Duodenal mucosa (tissue), 2 donors: ENCODE results near the gene MICAL2.

Experiments used
- H3K27ac ChIP-seq: one replicate; pipeline ENCODE4 v1.7.0; 2013; ENCODE audit warnings: low read depth, low read length
- H3K27me3 ChIP-seq, 2 donors: one replicate each; pipeline ENCODE4 v1.7.0; 2013; ENCODE audit warnings: low read length in 2 of 2, control low read depth in 1 of 2; ENCODE audit not compliant: insufficient read depth in 2 of 2, control insufficient read depth in 1 of 2
- H3K36me3 ChIP-seq, 2 donors: one replicate each; pipeline ENCODE4 v1.7.0; 2013; ENCODE audit warnings: low read length in 2 of 2, control low read depth in 1 of 2; ENCODE audit not compliant: insufficient read depth in 2 of 2, control insufficient read depth in 1 of 2
- H3K4me1 ChIP-seq, 2 donors: one replicate each; pipeline ENCODE4 v1.7.0; 2013; ENCODE audit warnings: low read length in 2 of 2, control low read depth in 1 of 2; ENCODE audit not compliant: insufficient read depth in 2 of 2, control insufficient read depth in 1 of 2
- H3K4me3 ChIP-seq, 2 donors: one replicate each; pipeline ENCODE4 v1.7.0; 2013; ENCODE audit warnings: low read length in 2 of 2, low read depth in 1 of 2
- H3K9ac ChIP-seq, 2 donors: one replicate each; pipeline ENCODE4 v1.7.0; 2013; ENCODE audit warnings: low read length in 2 of 2, low read depth in 1 of 2
- H3K9me3 ChIP-seq, 2 donors: one replicate each; pipeline ENCODE4 v1.7.0; 2013; ENCODE audit warnings: low read length in 2 of 2, control low read depth in 1 of 2; ENCODE audit not compliant: control insufficient read depth in 1 of 2

Gene MICAL2

DNA sequence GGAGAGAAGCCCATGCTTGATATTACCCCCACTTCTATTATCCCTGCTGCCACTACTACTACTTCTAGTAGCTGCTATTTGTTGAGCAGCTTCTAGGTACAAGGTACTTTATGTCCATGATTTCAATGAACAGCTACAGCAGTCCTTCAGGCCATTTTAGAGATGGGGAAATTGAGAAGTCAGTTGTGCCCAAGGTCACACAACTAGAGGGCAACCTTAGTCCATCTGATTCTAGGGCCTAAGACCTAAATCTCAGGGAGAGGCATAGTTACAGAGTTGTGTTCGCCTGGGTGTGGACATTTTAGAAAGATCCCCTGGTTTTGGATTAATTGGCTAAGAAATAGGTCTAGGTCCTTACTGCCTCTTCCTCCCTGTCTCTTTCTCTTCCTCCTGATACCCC, 52.3 kb downstream of the MICAL2 start:
- no peak overlapping the region for H3K9ac ChIP-seq

GRCh38 chr11:12163181-12163941, 53.0 kb downstream of the MICAL2 start:
- Histone ChIP-seq H3K27ac (peak overlapping the region; percentile 5), H3K27me3 (no peaks in the 10 kb centered on the region), H3K4me1 (peaks cover 55 to 67% of the 10 kb centered on the region in 2 donors), H3K9ac (no peak overlapping the region), H3K9me3 (no peaks in the 10 kb centered on the region), H3K4me3 (no peak overlapping the region), H3K36me3 (peaks cover 4 to 5% of the 10 kb centered on the region in 2 donors)

More for the DNA sequence above, 52.3 kb downstream of the MICAL2 start:
- Histone ChIP-seq H3K4me1 (peaks cover 54 to 65% of the 10 kb centered on the region in 2 donors), H3K36me3 (peaks cover 4 to 5% of the 10 kb centered on the region in 2 donors), H3K27me3 (no peaks in the 10 kb centered on the region), H3K4me3 (no peak overlapping the region), H3K9me3 (no peaks in the 10 kb centered on the region), H3K27ac (no peak overlapping the region)

DNA sequence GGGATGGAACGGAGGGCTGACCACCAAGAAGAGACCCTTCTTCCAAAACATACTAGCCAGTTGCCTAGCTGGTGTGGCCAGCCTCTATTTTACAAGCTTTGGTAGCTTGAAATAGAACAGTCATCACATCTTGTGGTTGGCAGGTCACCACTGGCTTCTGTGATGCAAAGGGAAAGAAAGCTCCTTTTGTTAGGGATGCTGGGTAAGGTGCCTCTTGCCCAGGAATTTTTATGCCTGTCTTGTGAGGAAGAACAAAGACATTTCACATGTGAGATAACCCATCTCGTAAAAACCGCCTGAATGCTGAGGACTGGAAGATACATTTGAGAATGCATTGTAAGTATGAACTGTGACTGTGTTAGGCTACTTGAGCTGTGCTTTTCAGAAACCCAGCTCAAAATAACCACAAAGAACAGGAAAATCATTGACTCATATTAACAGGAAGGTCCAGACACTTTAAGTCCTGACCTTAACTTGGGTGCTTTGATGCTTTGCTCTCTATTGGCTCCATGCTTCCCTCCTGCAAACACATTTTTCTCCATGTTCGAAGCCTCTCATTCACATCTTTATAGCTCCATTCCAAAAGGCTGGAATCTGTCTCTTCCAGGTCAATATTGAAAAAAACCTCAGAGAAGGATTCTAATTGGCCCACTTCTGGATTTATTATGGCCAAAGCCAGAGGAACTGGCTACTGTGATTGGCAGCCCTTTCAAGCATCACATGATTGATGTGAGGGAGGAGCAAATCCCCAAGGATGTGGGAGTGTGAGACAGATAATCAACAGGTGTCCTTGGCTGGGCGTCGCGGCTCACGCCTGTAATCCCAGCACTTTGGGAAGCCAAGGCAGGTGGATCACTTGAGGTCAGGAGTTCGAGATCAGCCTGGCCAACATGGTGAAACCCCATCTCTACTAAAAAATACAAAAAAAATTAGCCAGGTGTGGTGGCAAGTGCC, 53.9 kb downstream of the MICAL2 start:
- no peak overlapping the region for H3K9ac ChIP-seq

DNA sequence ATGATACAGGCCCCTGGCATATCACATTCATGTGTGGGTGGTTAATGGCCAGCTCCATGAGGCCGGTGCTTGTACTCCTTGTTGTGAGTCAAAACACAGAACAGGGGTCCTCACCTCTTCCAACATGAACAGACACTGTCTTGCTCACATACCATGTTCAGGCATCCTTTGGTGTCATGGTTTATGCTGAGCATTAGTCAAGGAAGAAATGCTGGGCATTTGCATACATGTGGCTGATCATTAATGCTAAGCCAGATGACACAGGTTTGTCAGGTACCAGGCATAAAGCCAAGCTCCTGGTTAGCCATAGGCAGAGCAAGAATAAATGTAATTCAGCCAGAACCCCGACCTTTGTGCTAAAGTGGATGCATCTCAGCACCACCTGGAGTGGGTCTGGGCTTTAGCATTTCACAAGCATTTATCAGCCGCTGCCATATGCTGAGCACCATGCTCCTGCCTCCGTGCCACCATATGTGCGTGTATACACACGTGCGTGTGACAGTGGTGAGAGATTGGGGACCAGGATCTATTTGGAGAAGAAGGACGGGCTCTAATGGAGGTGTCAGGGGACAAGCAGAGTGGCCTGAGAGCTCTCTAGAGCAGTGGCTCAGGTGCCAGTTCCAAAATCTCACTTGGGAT, 55.0 kb downstream of the MICAL2 start:
- Histone ChIP-seq H3K4me3 (no peak overlapping the region), H3K27me3 (no peaks in the 10 kb centered on the region), H3K9ac (no peak overlapping the region), H3K4me1 (peaks cover 42 to 47% of the 10 kb centered on the region in 2 donors), H3K27ac (no peak overlapping the region), H3K36me3 (peaks cover 4 to 5% of the 10 kb centered on the region in 2 donors), H3K9me3 (no peaks in the 10 kb centered on the region)

More for the DNA sequence above, 53.9 kb downstream of the MICAL2 start:
- Histone ChIP-seq H3K9me3 (no peaks in the 10 kb centered on the region), H3K36me3 (peaks cover 4 to 5% of the 10 kb centered on the region in 2 donors), H3K4me1 (peaks cover 46 to 58% of the 10 kb centered on the region in 2 donors), H3K27me3 (no peaks in the 10 kb centered on the region), H3K4me3 (no peak overlapping the region), H3K27ac (peak overlapping the region; percentile 5)

DNA sequence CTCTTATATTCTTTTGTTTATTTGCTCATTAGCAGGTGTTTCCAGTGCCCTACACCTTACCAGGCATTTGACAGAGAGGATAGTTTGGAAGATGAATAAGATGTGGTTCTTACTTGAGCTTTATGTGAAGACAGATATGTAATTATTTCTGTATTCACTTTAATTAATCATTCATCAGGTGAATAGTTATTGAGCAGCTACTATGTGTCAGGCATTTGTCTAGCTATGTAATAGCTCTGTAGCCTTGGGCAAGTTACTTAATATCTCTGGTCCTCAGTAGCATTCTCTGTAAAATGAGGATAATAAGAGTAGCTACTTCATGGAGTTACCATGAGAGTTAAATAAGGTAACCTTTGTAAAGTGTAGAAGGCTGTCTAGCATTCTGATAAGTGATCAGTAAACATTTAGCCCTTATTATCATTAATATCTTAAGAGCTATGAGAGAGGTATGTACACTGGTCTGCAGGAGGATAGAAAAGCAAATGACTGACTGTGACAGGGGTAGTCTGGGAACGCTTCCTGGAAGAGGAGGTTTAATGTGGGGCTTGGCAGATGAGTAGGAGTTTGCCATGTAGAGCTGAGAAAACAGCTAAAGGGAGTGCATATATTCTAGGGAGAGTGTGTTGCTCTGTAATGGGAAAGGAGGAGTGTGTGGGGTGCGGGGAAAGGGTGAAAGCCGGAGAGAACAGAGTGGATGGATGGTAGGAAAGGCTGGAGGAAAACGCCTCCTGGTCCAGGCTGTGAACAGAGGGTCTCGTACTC, 56.1 kb downstream of the MICAL2 start:
- peaks cover 4 to 5% of the 10 kb centered on the region in 2 donors for H3K36me3 ChIP-seq
- H3K9me3 ChIP-seq, result no peaks in the 10 kb centered on the region
- H3K4me3 ChIP-seq, result no peak overlapping the region
- no peak overlapping the region for H3K27ac ChIP-seq
- H3K9ac ChIP-seq, result no peak overlapping the region
- peaks cover 42 to 47% of the 10 kb centered on the region in 2 donors for H3K4me1 ChIP-seq
- no peaks in the 10 kb centered on the region for H3K27me3 ChIP-seq

- Histone ChIP-seq H3K4me3 (no peak overlapping the region), H3K9ac (peak overlapping the region; percentile 5 to 19), H3K27ac (peak overlapping the region; percentile 59), H3K36me3 (peaks cover 4 to 8% of the 10 kb centered on the region in 2 donors), H3K9me3 (no peaks in the 10 kb centered on the region), H3K4me1 (peaks cover 42 to 47% of the 10 kb centered on the region in 2 donors), H3K27me3 (no peaks in the 10 kb centered on the region)
Observed at GRCh38 chr11:12167061-12168000, 56.9 kb downstream of the MICAL2 start.

DNA sequence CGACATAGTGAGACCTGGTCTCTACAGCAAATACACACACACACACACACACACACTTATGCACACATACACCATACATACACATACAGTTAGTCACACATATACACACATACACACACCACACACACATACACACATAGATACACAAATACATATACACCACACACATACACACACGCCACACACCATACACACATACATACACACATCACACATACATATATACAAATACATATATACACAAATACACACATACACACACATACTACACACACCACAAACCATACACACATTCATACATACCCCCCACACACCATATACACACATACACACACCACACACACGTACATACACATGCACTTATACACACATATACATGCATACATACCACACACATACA, 57.7 kb downstream of the MICAL2 start:
- H3K9me3 ChIP-seq, result no peaks in the 10 kb centered on the region
- H3K27me3 ChIP-seq, result no peaks in the 10 kb centered on the region
- H3K4me1 ChIP-seq, result peaks cover 37 to 44% of the 10 kb centered on the region in 2 donors
- no peak overlapping the region for H3K27ac ChIP-seq
- no peak overlapping the region for H3K4me3 ChIP-seq
- H3K36me3 ChIP-seq, result peaks cover 0 to 7% of the 10 kb centered on the region in 2 donors
- no peak overlapping the region for H3K9ac ChIP-seq

DNA sequence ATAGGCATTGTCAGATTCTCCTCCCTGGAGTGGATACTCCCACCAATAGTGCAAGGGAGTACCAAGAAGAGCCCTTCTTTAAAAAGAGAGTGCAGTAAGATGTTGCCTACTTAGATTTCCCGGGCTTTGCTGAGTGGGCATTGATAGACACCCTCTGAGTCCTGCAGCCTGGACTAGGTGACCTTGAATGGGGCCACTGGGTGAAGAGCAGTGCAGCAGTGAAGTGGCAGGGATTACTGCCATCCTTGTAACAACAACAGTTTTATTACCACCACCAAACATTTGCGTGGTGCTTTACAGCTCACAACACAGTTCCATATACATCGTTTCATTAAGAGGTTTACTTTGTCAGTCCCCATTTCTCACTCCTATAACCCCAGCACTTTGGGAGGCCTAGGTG, 59.4 kb downstream of the MICAL2 start:
- H3K27me3 ChIP-seq, result no peaks in the 10 kb centered on the region
- H3K4me3 ChIP-seq, result no peak overlapping the region
- H3K36me3 ChIP-seq, result peaks cover 0 to 7% of the 10 kb centered on the region in 2 donors
- no peak overlapping the region for H3K27ac ChIP-seq
- peaks cover 27 to 31% of the 10 kb centered on the region in 2 donors for H3K4me1 ChIP-seq
- H3K9ac ChIP-seq, result no peak overlapping the region
- no peaks in the 10 kb centered on the region for H3K9me3 ChIP-seq
